Spleen (tissue), 7 donors: ENCODE results near the gene PRKCH.

Experiments used
- POLR2A ChIP-seq, 3 donors: fragments of 450-650 bp; IDR thresholded peaks; one replicate each; pipeline ENCODE4 v1.5.1; 2017; ENCODE audit warnings: antibody characterized with exemption in 3 of 3, mild to moderate bottlenecking in 1 of 3
- POLR2AphosphoS5 ChIP-seq, 3 donors: sonication (generic); formaldehyde crosslinking; IDR thresholded peaks; one replicate each; pipeline ENCODE4 v1.5.1; 2017; ENCODE audit warnings: antibody characterized with exemption in 3 of 3
- TF ChIP-seq, protein P1 (sequence below), 11 experiments: fragments of 200-600 bp in 7 of 11; fragments of 450-650 bp in 4 of 11; sonication (generic) in 4 of 11; IDR thresholded peaks in 8 of 11; conservative IDR thresholded peaks in 3 of 11; 1 replicate in 7 of 11; 2 replicates in 4 of 11; pipeline versions ENCODE4 v1.4.0 to v1.8.0; 2016 to 2021; ENCODE audit warnings: antibody characterized with exemption in 11 of 11, inconsistent platforms in 4 of 11, mild to moderate bottlenecking in 1 of 11
- donor health status: DM: no; HTN: no; CAD: no; lungs with moderate emphysema.
- donor health status: DM: no; HTN: no; CAD: no.
- donor health status: DM: no; HTN: no; CAD: no.

- TF ChIP-seq, protein P1, sequence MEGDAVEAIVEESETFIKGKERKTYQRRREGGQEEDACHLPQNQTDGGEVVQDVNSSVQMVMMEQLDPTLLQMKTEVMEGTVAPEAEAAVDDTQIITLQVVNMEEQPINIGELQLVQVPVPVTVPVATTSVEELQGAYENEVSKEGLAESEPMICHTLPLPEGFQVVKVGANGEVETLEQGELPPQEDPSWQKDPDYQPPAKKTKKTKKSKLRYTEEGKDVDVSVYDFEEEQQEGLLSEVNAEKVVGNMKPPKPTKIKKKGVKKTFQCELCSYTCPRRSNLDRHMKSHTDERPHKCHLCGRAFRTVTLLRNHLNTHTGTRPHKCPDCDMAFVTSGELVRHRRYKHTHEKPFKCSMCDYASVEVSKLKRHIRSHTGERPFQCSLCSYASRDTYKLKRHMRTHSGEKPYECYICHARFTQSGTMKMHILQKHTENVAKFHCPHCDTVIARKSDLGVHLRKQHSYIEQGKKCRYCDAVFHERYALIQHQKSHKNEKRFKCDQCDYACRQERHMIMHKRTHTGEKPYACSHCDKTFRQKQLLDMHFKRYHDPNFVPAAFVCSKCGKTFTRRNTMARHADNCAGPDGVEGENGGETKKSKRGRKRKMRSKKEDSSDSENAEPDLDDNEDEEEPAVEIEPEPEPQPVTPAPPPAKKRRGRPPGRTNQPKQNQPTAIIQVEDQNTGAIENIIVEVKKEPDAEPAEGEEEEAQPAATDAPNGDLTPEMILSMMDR (IDR thresholded peaks at IDR 0.05 in 8 of 11, conservative IDR thresholded peaks at IDR 0.05 in 3 of 11): no peak
- TF ChIP-seq POLR2A (IDR thresholded peaks at IDR 0.05) (no peak), POLR2AphosphoS5 (IDR thresholded peaks at IDR 0.05) (no peak)
Observed at GRCh38 chr14:61474015-61474414, 152.6 kb downstream of the PRKCH start.
